Measurements from ENCODE around the gene SH3RF3. TPM values are rescaled to one million over a fixed set of nuclear protein-coding genes. Genes with fewer than 3 reads are reported as not detected.
"Not testable (repeated sequence)": the region's sequence is repeated elsewhere in the genome, so short reads cannot be mapped to it uniquely, and the experiment has no call there.

SH3RF3 gene
- total and polyA plus RNA-seq, 5 donors from 2014 or later = 0.16 to 1.6 (median 0.76) TPM

GRCh38 chr2:109531896-109532727 is 403.1 kb downstream of the SH3RF3 start:
- Histone ChIP-seq H3K36me3 (ENCODE audit: control insufficient read depth, insufficient read depth, low read length) (no peaks in the 10 kb centered on the region), H3K9me3 (ENCODE audit: control insufficient read depth in 2 of 2, low read length in 2 of 2) (no peaks in the 10 kb centered on the region), H3K27me3 (ENCODE audit: control insufficient read depth, insufficient read depth, low read length) (no peaks in the 10 kb centered on the region), H3K27ac (ENCODE audit: insufficient read depth, low read length, poor library complexity, severe bottlenecking) (no peak overlapping the region), H3K4me1 (ENCODE audit: control insufficient read depth, insufficient read depth, low read length, poor library complexity, severe bottlenecking) (no peaks in the 10 kb centered on the region), H3K4me3 (ENCODE audit: low read depth, low read length) (no peak overlapping the region)
- no peaks in the 10 kb centered on the region for H3K36me3 Mint-ChIP-seq
- no peak overlapping the region for H3K27ac Mint-ChIP-seq
- H3K4me1 Mint-ChIP-seq = no peaks in the 10 kb centered on the region
- no peak overlapping the region for H3K4me3 Mint-ChIP-seq
- ATAC-seq (ENCODE audit: low read depth in 2 of 2) (no peak), DNase-seq (no peak)
- H3K27me3 Mint-ChIP-seq = peaks cover 20% of the 10 kb centered on the region
- peaks cover 0 to 4% (median 0%) of the 10 kb centered on the region in 7 donors for H3K9me3 Mint-ChIP-seq

GRCh38 chr2:109532728-109533076 is 403.7 kb downstream of the SH3RF3 start:
- Histone ChIP-seq H3K4me3 (ENCODE audit: low read depth, low read length) (no peak overlapping the region), H3K27ac (ENCODE audit: insufficient read depth, low read length, poor library complexity, severe bottlenecking) (no peak overlapping the region), H3K27me3 (ENCODE audit: control insufficient read depth, insufficient read depth, low read length) (no peaks in the 10 kb centered on the region), H3K4me1 (ENCODE audit: control insufficient read depth, insufficient read depth, low read length, poor library complexity, severe bottlenecking) (no peaks in the 10 kb centered on the region), H3K36me3 (ENCODE audit: control insufficient read depth, insufficient read depth, low read length) (no peaks in the 10 kb centered on the region), H3K9me3 (ENCODE audit: control insufficient read depth in 2 of 2, low read length in 2 of 2) (no peaks in the 10 kb centered on the region)
- Mint-ChIP-seq H3K4me3 (no peak overlapping the region), H3K36me3 (no peaks in the 10 kb centered on the region), H3K9me3 (peaks cover 0 to 4% (median 0%) of the 10 kb centered on the region in 7 donors), H3K27ac (no peak overlapping the region), H3K27me3 (peaks cover 20% of the 10 kb centered on the region), H3K4me1 (no peaks in the 10 kb centered on the region)
- DNase-seq (no peak), ATAC-seq (ENCODE audit: low read depth in 2 of 2) (no peak)

- Mint-ChIP-seq H3K4me1 (no peaks in the 10 kb centered on the region), H3K9me3 (peaks cover 0 to 4% (median 0%) of the 10 kb centered on the region in 7 donors), H3K27me3 (peaks cover 20% of the 10 kb centered on the region), H3K27ac (no peak overlapping the region), H3K4me3 (no peak overlapping the region), H3K36me3 (no peaks in the 10 kb centered on the region)
- no peak overlapping the region for H3K27ac ChIP-seq (ENCODE audit: insufficient read depth, low read length, poor library complexity, severe bottlenecking)
- ATAC-seq (ENCODE audit: low read depth in 2 of 2) (no peak), DNase-seq (no peak)
- no peaks in the 10 kb centered on the region for H3K36me3 ChIP-seq (ENCODE audit: control insufficient read depth, insufficient read depth, low read length)
- H3K27me3 ChIP-seq (ENCODE audit: control insufficient read depth, insufficient read depth, low read length) = no peaks in the 10 kb centered on the region
- H3K9me3 ChIP-seq (ENCODE audit: control insufficient read depth in 2 of 2, low read length in 2 of 2) = no peaks in the 10 kb centered on the region
- no peaks in the 10 kb centered on the region for H3K4me1 ChIP-seq (ENCODE audit: control insufficient read depth, insufficient read depth, low read length, poor library complexity, severe bottlenecking)
- H3K4me3 ChIP-seq (ENCODE audit: low read depth, low read length) = no peak overlapping the region
Observed at GRCh38 chr2:109533823-109534222, 404.8 kb downstream of the SH3RF3 start.

- DNase-seq (no peak), ATAC-seq (ENCODE audit: low read depth in 2 of 2) (no peak)
- peaks cover 0 to 4% (median 0%) of the 10 kb centered on the region in 7 donors for H3K9me3 Mint-ChIP-seq
- H3K4me3 Mint-ChIP-seq = no peak overlapping the region
- H3K9me3 ChIP-seq (ENCODE audit: control insufficient read depth in 2 of 2, low read length in 2 of 2) = no peaks in the 10 kb centered on the region
- no peaks in the 10 kb centered on the region for H3K4me1 ChIP-seq (ENCODE audit: control insufficient read depth, insufficient read depth, low read length, poor library complexity, severe bottlenecking)
- peaks cover 19% of the 10 kb centered on the region for H3K27me3 Mint-ChIP-seq
- no peaks in the 10 kb centered on the region for H3K36me3 ChIP-seq (ENCODE audit: control insufficient read depth, insufficient read depth, low read length)
- H3K27ac Mint-ChIP-seq = no peak overlapping the region
- no peaks in the 10 kb centered on the region for H3K27me3 ChIP-seq (ENCODE audit: control insufficient read depth, insufficient read depth, low read length)
- no peaks in the 10 kb centered on the region for H3K4me1 Mint-ChIP-seq
- no peaks in the 10 kb centered on the region for H3K36me3 Mint-ChIP-seq
- H3K27ac ChIP-seq (ENCODE audit: insufficient read depth, low read length, poor library complexity, severe bottlenecking) = no peak overlapping the region
- H3K4me3 ChIP-seq (ENCODE audit: low read depth, low read length) = no peak overlapping the region
Observed at GRCh38 chr2:109535217-109535946, 406.4 kb downstream of the SH3RF3 start.

GRCh38 chr2:109536556-109536955 is 407.6 kb downstream of the SH3RF3 start:
- not testable (repeated sequence) for DNase-seq; H3K27me3 ChIP-seq (ENCODE audit: control insufficient read depth, insufficient read depth, low read length); H3K27ac Mint-ChIP-seq; H3K36me3 ChIP-seq (ENCODE audit: control insufficient read depth, insufficient read depth, low read length); H3K9me3 ChIP-seq (ENCODE audit: control insufficient read depth in 2 of 2, low read length in 2 of 2); H3K4me3 Mint-ChIP-seq; H3K27ac ChIP-seq (ENCODE audit: insufficient read depth, low read length, poor library complexity, severe bottlenecking); H3K4me1 ChIP-seq (ENCODE audit: control insufficient read depth, insufficient read depth, low read length, poor library complexity, severe bottlenecking); ATAC-seq (ENCODE audit: low read depth in 2 of 2); H3K36me3 Mint-ChIP-seq; H3K4me3 ChIP-seq (ENCODE audit: low read depth, low read length); H3K9me3 Mint-ChIP-seq; H3K4me1 Mint-ChIP-seq
- H3K27me3 Mint-ChIP-seq = peaks cover 16% of the 10 kb centered on the region

- H3K4me3 ChIP-seq (ENCODE audit: low read depth, low read length) = no peak overlapping the region
- no peaks in the 10 kb centered on the region for H3K9me3 ChIP-seq (ENCODE audit: control insufficient read depth in 2 of 2, low read length in 2 of 2)
- ATAC-seq (ENCODE audit: low read depth in 2 of 2) (no peak), DNase-seq (no peak)
- H3K36me3 ChIP-seq (ENCODE audit: control insufficient read depth, insufficient read depth, low read length) = no peaks in the 10 kb centered on the region
- Mint-ChIP-seq H3K27me3 (peaks cover 6% of the 10 kb centered on the region), H3K27ac (no peak overlapping the region), H3K4me3 (no peak overlapping the region), H3K4me1 (no peaks in the 10 kb centered on the region), H3K9me3 (peaks cover 0 to 4% (median 0%) of the 10 kb centered on the region in 7 donors), H3K36me3 (no peaks in the 10 kb centered on the region)
- no peaks in the 10 kb centered on the region for H3K4me1 ChIP-seq (ENCODE audit: control insufficient read depth, insufficient read depth, low read length, poor library complexity, severe bottlenecking)
- no peaks in the 10 kb centered on the region for H3K27me3 ChIP-seq (ENCODE audit: control insufficient read depth, insufficient read depth, low read length)
- H3K27ac ChIP-seq (ENCODE audit: insufficient read depth, low read length, poor library complexity, severe bottlenecking) = no peak overlapping the region
Observed at GRCh38 chr2:109537565-109538222, 408.7 kb downstream of the SH3RF3 start.

GRCh38 chr2:109538546-109538945 is 409.5 kb downstream of the SH3RF3 start:
- no peaks in the 10 kb centered on the region for H3K36me3 ChIP-seq (ENCODE audit: control insufficient read depth, insufficient read depth, low read length)
- ATAC-seq (ENCODE audit: low read depth in 2 of 2) = no peak
- peaks cover 0 to 4% (median 0%) of the 10 kb centered on the region in 7 donors for H3K9me3 Mint-ChIP-seq
- H3K4me3 Mint-ChIP-seq = no peak overlapping the region
- no peaks in the 10 kb centered on the region for H3K36me3 Mint-ChIP-seq
- no peaks in the 10 kb centered on the region for H3K9me3 ChIP-seq (ENCODE audit: control insufficient read depth in 2 of 2, low read length in 2 of 2)
- H3K4me1 ChIP-seq (ENCODE audit: control insufficient read depth, insufficient read depth, low read length, poor library complexity, severe bottlenecking) = no peaks in the 10 kb centered on the region
- no peak overlapping the region for H3K27ac ChIP-seq (ENCODE audit: insufficient read depth, low read length, poor library complexity, severe bottlenecking)
- H3K27ac Mint-ChIP-seq = no peak overlapping the region
- DNase-seq = no peak
- peaks cover 5% of the 10 kb centered on the region for H3K27me3 Mint-ChIP-seq
- no peaks in the 10 kb centered on the region for H3K4me1 Mint-ChIP-seq
- no peak overlapping the region for H3K4me3 ChIP-seq (ENCODE audit: low read depth, low read length)
- no peaks in the 10 kb centered on the region for H3K27me3 ChIP-seq (ENCODE audit: control insufficient read depth, insufficient read depth, low read length)
